ENCODE measurements around the gene MEPCE. TPM values are rescaled to one million over a fixed set of nuclear protein-coding genes. Genes with fewer than 3 reads are reported as not detected.

The MEPCE gene
- total and polyA plus RNA-seq, 9 of the 15 experiments (the other 6 are each of a cell fraction or from before 2014, with no cell fraction given): 10.9 to 76.3 (median 44.1) TPM

DNA sequence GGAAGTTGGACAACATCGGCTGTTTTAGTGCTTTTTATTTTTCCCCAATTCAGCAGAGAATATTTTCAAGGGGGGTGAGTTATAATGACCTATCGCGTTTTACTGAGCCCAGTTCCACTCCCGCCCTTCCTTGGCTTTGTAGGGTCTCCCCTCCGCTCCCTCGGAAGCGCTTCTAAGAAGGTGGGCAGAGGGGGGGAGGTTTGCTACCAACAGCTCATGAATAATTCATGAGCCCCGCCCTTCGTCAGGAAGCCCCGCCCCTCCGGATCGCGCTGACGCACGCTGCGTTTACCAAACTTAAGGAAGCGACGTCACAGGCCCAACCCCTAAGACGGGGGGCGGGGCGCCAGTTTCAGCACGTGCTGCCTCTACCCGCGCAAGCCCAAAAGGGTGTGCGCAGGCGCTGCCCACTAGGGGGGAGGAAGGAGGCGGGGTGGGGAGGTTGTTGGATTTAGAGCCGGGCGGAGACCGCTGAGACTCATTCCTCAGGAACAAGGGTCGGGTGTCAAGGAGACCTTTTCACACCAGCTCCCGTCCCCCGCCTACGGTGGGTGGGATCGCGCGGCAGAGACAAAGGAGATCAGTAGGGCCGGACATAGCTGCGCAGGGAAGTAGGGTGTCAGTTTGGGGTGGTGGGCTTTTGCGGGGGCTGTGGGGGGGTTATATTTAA lies 529 bp upstream of the MEPCE start (continued):
- TF ChIP-seq THAP12 (CRISPR knock-in tag; IDR thresholded peaks at IDR 0.05) (peak; percentile 89), ZNF408 (CRISPR knock-in tag; IDR thresholded peaks at IDR 0.05; ENCODE audit: low read depth) (no peak), BRCA1 (IDR thresholded peaks at IDR 0.05) (no peak), BRCA1 (CRISPR knock-in tag; IDR thresholded peaks at IDR 0.05) (no peak), ZNF717 (CRISPR knock-in tag; IDR thresholded peaks at IDR 0.05) (no peak), DDX20 (tag; IDR thresholded peaks at IDR 0.05; ENCODE audit: low read depth) (no peak), CBFA2T3 (IDR thresholded peaks at IDR 0.05) (no peak), ZKSCAN3 (CRISPR knock-in tag; IDR thresholded peaks at IDR 0.05) (no peak), CHD4 (IDR thresholded peaks at IDR 0.05; ENCODE audit: insufficient read depth, insufficient replicate concordance, low read depth, low read length, poor library complexity, severe bottlenecking) (no peak), SOX6 (IDR thresholded peaks at IDR 0.05) (no peak; the same call in none of the 2 replicates), ETS2 (tag; IDR thresholded peaks at IDR 0.05; ENCODE audit: borderline replicate concordance, poor library complexity, severe bottlenecking) (no peak), ZNF586 (CRISPR knock-in tag; conservative IDR thresholded peaks at IDR 0.05) (no peak), ZNF146 (CRISPR knock-in tag; IDR thresholded peaks at IDR 0.05; ENCODE audit: unreplicated experiment) (no peak), CREB1 (IDR thresholded peaks at IDR 0.05) (peak; percentile 93), CREB1 (CRISPR knock-in tag; IDR thresholded peaks at IDR 0.05) (peak; percentile 94), EGR1 (conservative IDR thresholded peaks at IDR 0.05) (peak; percentile 87)
- TF ChIP-seq, protein P1, sequence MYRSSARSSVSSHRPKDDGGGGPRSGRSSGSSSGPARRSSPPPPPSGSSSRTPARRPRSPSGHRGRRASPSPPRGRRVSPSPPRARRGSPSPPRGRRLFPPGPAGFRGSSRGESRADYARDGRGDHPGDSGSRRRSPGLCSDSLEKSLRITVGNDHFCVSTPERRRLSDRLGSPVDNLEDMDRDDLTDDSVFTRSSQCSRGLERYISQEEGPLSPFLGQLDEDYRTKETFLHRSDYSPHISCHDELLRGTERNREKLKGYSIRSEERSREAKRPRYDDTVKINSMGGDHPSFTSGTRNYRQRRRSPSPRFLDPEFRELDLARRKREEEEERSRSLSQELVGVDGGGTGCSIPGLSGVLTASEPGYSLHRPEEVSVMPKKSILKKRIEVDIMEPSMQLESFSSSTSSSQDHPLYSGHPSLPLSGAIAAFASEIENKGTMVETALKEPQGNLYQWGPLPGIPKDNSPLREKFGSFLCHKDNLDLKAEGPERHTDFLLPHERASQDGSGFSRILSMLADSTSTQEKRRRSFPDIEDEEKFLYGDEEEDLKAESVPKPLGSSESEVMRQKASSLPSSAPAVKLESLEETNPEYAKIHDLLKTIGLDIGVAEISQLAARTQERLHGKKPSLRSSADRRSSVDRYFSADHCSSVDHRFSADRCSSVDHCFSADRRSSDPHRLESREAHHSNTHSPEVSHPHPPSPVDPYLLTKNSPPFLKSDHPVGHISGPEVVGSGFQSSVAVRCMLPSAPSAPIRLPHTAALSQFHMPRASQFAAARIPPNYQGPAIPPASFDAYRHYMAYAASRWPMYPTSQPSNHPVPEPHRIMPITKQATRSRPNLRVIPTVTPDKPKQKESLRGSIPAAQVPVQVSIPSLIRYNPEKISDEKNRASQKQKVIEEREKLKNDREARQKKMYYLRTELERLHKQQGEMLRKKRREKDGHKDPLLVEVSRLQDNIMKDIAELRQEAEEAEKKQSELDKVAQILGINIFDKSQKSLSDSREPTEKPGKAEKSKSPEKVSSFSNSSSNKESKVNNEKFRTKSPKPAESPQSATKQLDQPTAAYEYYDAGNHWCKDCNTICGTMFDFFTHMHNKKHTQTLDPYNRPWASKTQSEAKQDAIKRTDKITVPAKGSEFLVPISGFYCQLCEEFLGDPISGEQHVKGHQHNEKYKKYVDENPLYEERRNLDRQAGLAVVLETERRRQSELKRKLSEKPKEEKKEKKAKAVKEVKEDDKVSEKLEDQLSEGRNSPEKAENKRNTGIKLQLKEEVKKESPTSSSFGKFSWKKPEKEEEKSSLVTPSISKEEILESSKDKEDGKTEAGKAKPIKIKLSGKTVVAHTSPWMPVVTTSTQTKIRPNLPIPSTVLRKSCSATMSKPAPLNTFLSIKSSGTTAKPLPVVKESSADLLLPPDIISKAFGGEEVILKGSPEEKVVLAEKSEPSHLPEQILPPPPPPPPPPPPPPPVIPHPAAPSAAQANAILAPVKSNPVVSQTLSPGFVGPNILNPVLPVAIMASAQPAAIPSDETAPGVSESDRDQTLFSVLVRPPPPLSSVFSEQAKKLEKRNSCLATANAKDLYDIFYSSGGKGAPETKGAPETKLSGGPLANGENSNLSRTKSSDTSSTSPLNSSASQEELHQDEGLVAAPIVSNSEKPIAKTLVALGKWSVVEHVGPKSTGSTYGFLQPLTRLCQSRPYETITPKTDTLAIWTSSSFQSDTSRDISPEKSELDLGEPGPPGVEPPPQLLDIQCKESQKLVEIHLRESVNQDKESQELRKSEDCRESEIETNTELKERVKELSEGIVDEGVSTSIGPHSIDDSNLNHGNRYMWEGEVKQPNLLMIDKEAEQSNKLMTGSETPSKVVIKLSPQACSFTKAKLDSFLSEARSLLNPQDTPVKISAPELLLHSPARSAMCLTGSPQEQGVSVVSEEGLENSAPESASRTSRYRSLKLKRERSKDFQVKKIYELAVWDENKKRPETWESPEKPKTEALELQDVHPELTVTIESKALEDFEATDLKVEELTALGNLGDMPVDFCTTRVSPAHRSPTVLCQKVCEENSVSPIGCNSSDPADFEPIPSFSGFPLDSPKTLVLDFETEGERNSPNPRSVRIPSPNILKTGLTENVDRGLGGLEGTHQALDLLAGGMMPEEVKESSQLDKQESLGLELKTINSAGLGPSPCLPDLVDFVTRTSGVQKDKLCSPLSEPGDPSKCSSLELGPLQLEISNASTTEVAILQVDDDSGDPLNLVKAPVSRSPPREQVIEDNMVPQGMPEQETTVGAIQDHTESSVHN (IDR thresholded peaks at IDR 0.05; ENCODE audit: borderline replicate concordance in 1 of 2, low read depth in 1 of 2): peak in 1 of 2 experiments; percentile 77; a peak in 1 of 4 replicates
- TF ChIP-seq, protein P2, sequence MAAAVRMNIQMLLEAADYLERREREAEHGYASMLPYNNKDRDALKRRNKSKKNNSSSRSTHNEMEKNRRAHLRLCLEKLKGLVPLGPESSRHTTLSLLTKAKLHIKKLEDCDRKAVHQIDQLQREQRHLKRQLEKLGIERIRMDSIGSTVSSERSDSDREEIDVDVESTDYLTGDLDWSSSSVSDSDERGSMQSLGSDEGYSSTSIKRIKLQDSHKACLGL (CRISPR knock-in tag; IDR thresholded peaks at IDR 0.05; ENCODE audit: borderline replicate concordance, poor library complexity, severe bottlenecking): no peak
